ENCODE measurements around the gene INTS1. TPM values are rescaled to one million over a fixed set of nuclear protein-coding genes. Genes with fewer than 3 reads are reported as not detected.
"Not testable (repeated sequence)": the region's sequence is repeated elsewhere in the genome, so short reads cannot be mapped to it uniquely, and the experiment has no call there.

The INTS1 gene
- polyA plus RNA-seq, 3 donors = 44.8 to 54.7 (median 49.1) TPM

GRCh38 chr7:1533255-1533546, 29.0 kb upstream of the INTS1 start:
- 24 to 47% (median 33%) methylated on average over 9 of the region's 9 CpGs for WGBS, 3 donors
- H3K27ac ChIP-seq (ENCODE audit: low read depth, low read length) = peak overlapping the region; percentile 93

GRCh38 chr7:1532456-1533254, 28.5 kb upstream of the INTS1 start:
- WGBS, 3 donors = 2% methylated on average over 36 of the region's 36 CpGs
- H3K27ac ChIP-seq (ENCODE audit: low read depth, low read length) = peak overlapping the region; percentile 93

GRCh38 chr7:1531979-1532455, 27.8 kb upstream of the INTS1 start:
- 14 to 30% (median 24%) methylated on average over 10 of the region's 10 CpGs for WGBS, 3 donors
- H3K27ac ChIP-seq (ENCODE audit: low read depth, low read length) = peak overlapping the region; percentile 48

- peak overlapping the region; percentile 90 for H3K27ac ChIP-seq (ENCODE audit: low read depth, low read length)
- WGBS, 3 donors = 1 to 3% (median 3%) methylated on average over 40 to 55 of the region's 55 CpGs
Observed at GRCh38 chr7:1531263-1531978, 27.2 kb upstream of the INTS1 start.

GRCh38 chr7:1530946-1531262, 26.7 kb upstream of the INTS1 start:
- WGBS, 3 donors = 1% methylated on average over 13 to 45 of the region's 45 CpGs; no CpG with 5 or more reads in 1 of the 3 donors
- H3K27ac ChIP-seq (ENCODE audit: low read depth, low read length) = peak overlapping the region; percentile 90

- no peak overlapping the region for H3K27ac ChIP-seq (ENCODE audit: low read depth, low read length)
- 65 to 71% (median 70%) methylated on average over 21 of the region's 21 CpGs for WGBS, 3 donors
Observed at GRCh38 chr7:1529383-1530116, 25.4 kb upstream of the INTS1 start.

- H3K27ac ChIP-seq (ENCODE audit: low read depth, low read length) = no peak overlapping the region
- 54 to 66% (median 56%) methylated on average over 6 of the region's 6 CpGs for WGBS, 3 donors
Observed at GRCh38 chr7:1526271-1526754, 22.1 kb upstream of the INTS1 start.

- H3K27ac ChIP-seq (ENCODE audit: low read depth, low read length) = no peak overlapping the region
- WGBS, 3 donors = 91 to 95% (median 94%) methylated on average over 6 of the region's 6 CpGs
Observed at GRCh38 chr7:1525409-1525808, 21.2 kb upstream of the INTS1 start.

GRCh38 chr7:1523844-1524243, 19.7 kb upstream of the INTS1 start:
- WGBS, 3 donors = 77 to 82% (median 79%) methylated on average over 17 of the region's 17 CpGs
- H3K27ac ChIP-seq (ENCODE audit: low read depth, low read length) = no peak overlapping the region

- WGBS, 3 donors = 30 to 57% (median 51%) methylated on average over 13 of the region's 13 CpGs
Observed at GRCh38 chr7:1523208-1523607, 19.0 kb upstream of the INTS1 start.

GRCh38 chr7:1521456-1521855, 17.3 kb upstream of the INTS1 start:
- WGBS, 3 donors = 78 to 83% (median 81%) methylated on average over 11 of the region's 11 CpGs
- no peak overlapping the region for H3K27ac ChIP-seq (ENCODE audit: low read depth, low read length)

More at GRCh38 chr7:1523208-1523607, 19.0 kb upstream of the INTS1 start:
- H3K27ac ChIP-seq (ENCODE audit: low read depth, low read length) = no peak overlapping the region

- no peak overlapping the region for H3K27ac ChIP-seq (ENCODE audit: low read depth, low read length)
Observed at GRCh38 chr7:1520539-1521234, 16.5 kb upstream of the INTS1 start.

GRCh38 chr7:1519322-1519922, 15.2 kb upstream of the INTS1 start:
- WGBS, 3 donors = 92 to 95% (median 93%) methylated on average over 12 of the region's 12 CpGs

More at GRCh38 chr7:1520539-1521234, 16.5 kb upstream of the INTS1 start:
- 80 to 81% (median 81%) methylated on average over 27 of the region's 27 CpGs for WGBS, 3 donors

GRCh38 chr7:1516586-1517251, 12.5 kb upstream of the INTS1 start:
- 51 to 81% (median 79%) methylated on average over 18 of the region's 18 CpGs for WGBS, 3 donors

More at GRCh38 chr7:1519322-1519922, 15.2 kb upstream of the INTS1 start:
- H3K27ac ChIP-seq (ENCODE audit: low read depth, low read length) = not testable (repeated sequence)

GRCh38 chr7:1515509-1515967, 11.3 kb upstream of the INTS1 start:
- WGBS, 3 donors = 74 to 82% (median 82%) methylated on average over 16 to 17 of the region's 17 CpGs
- H3K27ac ChIP-seq (ENCODE audit: low read depth, low read length) = not testable (repeated sequence)

More at GRCh38 chr7:1516586-1517251, 12.5 kb upstream of the INTS1 start:
- H3K27ac ChIP-seq (ENCODE audit: low read depth, low read length) = no peak overlapping the region

- WGBS, 3 donors = 63 to 79% (median 63%) methylated on average over 4 of the region's 4 CpGs
- H3K27ac ChIP-seq (ENCODE audit: low read depth, low read length) = no peak overlapping the region
Observed at GRCh38 chr7:1514995-1515401, 10.8 kb upstream of the INTS1 start.

GRCh38 chr7:1514407-1514806, 10.2 kb upstream of the INTS1 start:
- WGBS, 3 donors = 76 to 85% (median 80%) methylated on average over 12 of the region's 12 CpGs
- no peak overlapping the region for H3K27ac ChIP-seq (ENCODE audit: low read depth, low read length)
